GM12874 (cell line): ENCODE results near the gene POM121.
"Not testable (repeated sequence)": the region's sequence is repeated elsewhere in the genome, so short reads cannot be mapped to it uniquely, and the experiment has no call there.

ENCODE experiments used
- CTCF ChIP-seq: IDR thresholded peaks from 2 replicates; pipeline ENCODE4 v1.5.1; 2011; ENCODE audit warnings: low read depth, mild to moderate bottlenecking, control low read depth, low read length, moderate library complexity; ENCODE audit not compliant: insufficient read depth

Gene POM121

GRCh38 chr7:72924733-72925545 lies at the start of gene POM121:
TSS of gene POM121 (plus strand) at chr7:72925095. CDS start at chr7:72925122, 27 bp downstream.
- no peak for TF ChIP-seq CTCF

GRCh38 chr7:72914756-72915525 lies 10.0 kb upstream of the POM121 start:
- TF ChIP-seq CTCF = peak; percentile 60

- TF ChIP-seq CTCF = no peak
These were observed 5.6 kb upstream of the POM121 start for GRCh38 chr7:72919256-72919775.

GRCh38 chr7:72924386-72924732 lies 536 bp upstream of the POM121 start:
- no peak for TF ChIP-seq CTCF

GRCh38 chr7:72925546-72926120 lies 738 bp downstream of the POM121 start:
- TF ChIP-seq CTCF = no peak

GRCh38 chr7:72968980-72969516 lies 44.2 kb downstream of the POM121 start, which contains the start of gene TRIM74:
TSS of gene TRIM74 (minus strand) at chr7:72969466. CDS start at chr7:72966157, 3,309 bp downstream.
- TF ChIP-seq CTCF = not testable (repeated sequence)
